ENCODE data around the gene ERGIC1. TPM values are rescaled to one million over a fixed set of nuclear protein-coding genes. Genes with fewer than 3 reads are reported as not detected.

ERGIC1 gene
- polyA plus RNA-seq, 3 donors = 66.5 to 123 (median 119) TPM

GRCh38 chr5:172940268-172941066, 106.4 kb downstream of the ERGIC1 start:
- no peak overlapping the region for H3K27ac ChIP-seq (ENCODE audit: low read depth, low read length)
- 89 to 96% (median 94%) methylated on average over 15 of the region's 15 CpGs for WGBS, 3 donors

DNA sequence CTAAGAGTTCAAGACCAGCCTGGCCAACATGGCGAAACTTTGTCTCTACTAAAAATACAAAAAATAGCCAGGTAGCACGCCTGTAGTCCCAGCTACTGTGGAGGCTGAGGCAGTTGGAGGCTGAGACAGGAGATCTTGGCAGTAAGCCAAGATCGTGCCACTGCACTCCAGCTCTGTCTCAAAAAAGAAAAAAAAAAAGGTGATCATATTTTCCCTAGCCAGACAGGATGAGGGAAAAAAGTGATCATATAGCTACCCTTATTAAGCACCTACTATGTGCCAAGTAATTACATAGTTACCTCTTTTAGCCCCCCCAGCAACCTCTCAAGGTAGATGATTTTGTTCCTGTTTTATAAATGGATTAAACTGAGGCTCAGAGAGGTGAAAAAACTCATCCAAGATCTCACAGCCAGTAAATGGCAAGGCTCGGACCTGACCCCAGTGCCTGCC, 107.0 kb downstream of the ERGIC1 start:
- WGBS, 3 donors = 55 to 63% (median 62%) methylated on average over 4 of the region's 4 CpGs
- H3K27ac ChIP-seq (ENCODE audit: low read depth, low read length) = no peak overlapping the region

DNA sequence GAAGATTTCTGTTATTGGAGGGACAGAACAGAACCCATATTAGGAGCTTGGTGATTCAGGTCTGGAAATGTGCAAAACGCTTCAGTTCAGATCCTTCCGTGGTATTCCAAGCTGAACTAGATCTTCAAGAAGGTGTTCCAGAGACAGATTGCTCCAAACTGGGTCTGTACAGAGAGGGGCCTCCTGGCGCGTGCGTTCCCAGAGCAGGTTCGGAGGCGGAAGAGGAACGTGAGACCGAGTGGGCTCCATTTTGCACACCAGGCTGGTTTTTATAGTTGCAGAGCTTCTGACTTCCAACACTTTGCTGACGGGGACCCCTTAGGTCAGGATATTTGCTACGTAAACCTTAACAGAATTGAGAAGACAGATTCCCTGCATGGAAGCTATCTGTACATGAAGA, 108.5 kb downstream of the ERGIC1 start:
- 88 to 93% (median 91%) methylated on average over 11 of the region's 11 CpGs for WGBS, 3 donors
- no peak overlapping the region for H3K27ac ChIP-seq (ENCODE audit: low read depth, low read length)

GRCh38 chr5:172943283-172943841, 109.3 kb downstream of the ERGIC1 start:
- WGBS, 3 donors = 49 to 75% (median 50%) methylated on average over 18 of the region's 18 CpGs
- no peak overlapping the region for H3K27ac ChIP-seq (ENCODE audit: low read depth, low read length)

- H3K27ac ChIP-seq (ENCODE audit: low read depth, low read length) = no peak overlapping the region
- 64 to 79% (median 69%) methylated on average over 8 of the region's 8 CpGs for WGBS, 3 donors
Measured at GRCh38 chr5:172943906-172944305, 109.9 kb downstream of the ERGIC1 start.

GRCh38 chr5:172944741-172945140, 110.7 kb downstream of the ERGIC1 start:
- WGBS, 3 donors = 84 to 94% (median 90%) methylated on average over 6 of the region's 6 CpGs

GRCh38 chr5:172945151-172945550, 111.1 kb downstream of the ERGIC1 start:
- WGBS, 3 donors = 92 to 96% (median 94%) methylated on average over 6 of the region's 6 CpGs
- H3K27ac ChIP-seq (ENCODE audit: low read depth, low read length) = no peak overlapping the region

More at GRCh38 chr5:172944741-172945140, 110.7 kb downstream of the ERGIC1 start:
- H3K27ac ChIP-seq (ENCODE audit: low read depth, low read length) = no peak overlapping the region

GRCh38 chr5:172946146-172946545, 112.1 kb downstream of the ERGIC1 start:
- H3K27ac ChIP-seq (ENCODE audit: low read depth, low read length) = no peak overlapping the region
- 86 to 93% (median 88%) methylated on average over 7 of the region's 7 CpGs for WGBS, 3 donors

GRCh38 chr5:172949426-172949825, 115.4 kb downstream of the ERGIC1 start:
- 78 to 94% (median 84%) methylated on average over 3 of the region's 3 CpGs for WGBS, 3 donors
- H3K27ac ChIP-seq (ENCODE audit: low read depth, low read length) = no peak overlapping the region

DNA sequence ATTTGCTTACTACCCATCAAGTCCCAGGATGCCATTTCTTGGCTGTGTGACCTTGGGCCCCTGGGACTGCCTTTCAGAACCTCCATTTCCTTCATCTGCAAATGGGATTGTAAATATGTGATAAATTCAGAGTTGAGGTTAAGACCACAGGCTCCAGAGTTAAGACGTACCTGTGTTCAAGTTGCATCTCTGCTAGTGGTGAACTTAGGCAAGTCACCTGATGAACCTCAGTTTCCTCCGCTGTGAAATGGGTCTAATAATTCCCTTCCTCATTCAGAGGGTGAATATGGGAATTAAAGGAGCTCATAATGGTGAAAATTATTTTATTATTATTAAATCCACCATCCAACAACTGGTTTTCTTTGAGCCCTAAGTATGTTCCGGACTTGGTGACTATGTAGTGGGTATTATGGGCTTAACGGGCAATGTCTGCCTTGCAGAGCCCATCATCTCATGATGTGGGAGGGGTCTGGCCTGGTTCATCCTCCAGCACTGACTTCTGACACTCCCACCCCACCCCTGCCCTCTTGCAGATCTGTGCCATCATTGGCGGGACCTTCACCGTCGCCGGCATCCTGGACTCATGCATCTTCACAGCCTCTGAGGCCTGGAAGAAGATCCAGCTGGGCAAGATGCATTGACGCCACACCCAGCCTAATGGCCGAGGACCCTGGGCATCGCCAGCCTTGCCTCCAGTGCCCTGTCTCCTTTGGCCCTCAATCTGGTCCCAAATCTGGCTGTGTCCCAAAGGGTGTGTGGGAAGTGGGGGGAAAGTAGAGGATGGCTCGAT, 116.3 kb downstream of the ERGIC1 start:
- no peak overlapping the region for H3K27ac ChIP-seq (ENCODE audit: low read depth, low read length)
- WGBS, 3 donors = 94 to 97% (median 95%) methylated on average over 12 of the region's 12 CpGs

DNA sequence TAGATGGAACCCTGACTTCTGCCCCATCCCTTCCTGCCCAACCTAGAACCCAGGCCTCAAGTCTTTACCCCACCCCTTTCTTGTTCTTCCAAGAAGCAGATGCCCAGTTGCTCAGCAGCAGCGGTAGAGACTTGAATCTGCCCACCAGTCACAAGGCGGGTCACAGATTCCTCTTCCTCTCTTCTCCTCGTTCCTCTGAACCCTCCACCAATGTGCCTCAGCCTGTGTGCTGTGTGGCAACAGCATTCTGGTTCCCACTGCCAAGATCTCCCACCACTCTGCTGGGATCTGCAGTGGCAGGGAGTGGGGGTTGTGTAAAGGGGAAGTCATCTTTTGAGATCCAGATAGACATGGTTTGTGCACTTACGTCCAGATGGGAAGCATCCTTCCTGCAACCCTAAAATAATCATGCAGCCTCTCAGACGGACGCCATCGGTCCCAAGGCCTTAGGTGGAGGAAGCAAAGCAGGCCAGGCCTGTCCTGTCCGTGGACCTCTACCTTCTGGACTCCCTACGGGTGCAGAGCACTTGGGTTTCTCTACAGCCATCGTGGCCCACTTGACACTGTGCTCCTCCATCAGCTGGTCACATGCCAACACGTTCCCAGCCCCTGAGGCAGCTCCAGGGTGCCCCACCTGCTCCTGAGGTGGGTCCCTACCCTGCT, 117.5 kb downstream of the ERGIC1 start:
- WGBS, 3 donors = 72 to 89% (median 74%) methylated on average over 11 of the region's 11 CpGs
- no peak overlapping the region for H3K27ac ChIP-seq (ENCODE audit: low read depth, low read length)

- no peak overlapping the region for H3K27ac ChIP-seq (ENCODE audit: low read depth, low read length)
- 77 to 85% (median 78%) methylated on average over 4 of the region's 4 CpGs for WGBS, 3 donors
Measured at GRCh38 chr5:172952034-172952511, 118.0 kb downstream of the ERGIC1 start.

DNA sequence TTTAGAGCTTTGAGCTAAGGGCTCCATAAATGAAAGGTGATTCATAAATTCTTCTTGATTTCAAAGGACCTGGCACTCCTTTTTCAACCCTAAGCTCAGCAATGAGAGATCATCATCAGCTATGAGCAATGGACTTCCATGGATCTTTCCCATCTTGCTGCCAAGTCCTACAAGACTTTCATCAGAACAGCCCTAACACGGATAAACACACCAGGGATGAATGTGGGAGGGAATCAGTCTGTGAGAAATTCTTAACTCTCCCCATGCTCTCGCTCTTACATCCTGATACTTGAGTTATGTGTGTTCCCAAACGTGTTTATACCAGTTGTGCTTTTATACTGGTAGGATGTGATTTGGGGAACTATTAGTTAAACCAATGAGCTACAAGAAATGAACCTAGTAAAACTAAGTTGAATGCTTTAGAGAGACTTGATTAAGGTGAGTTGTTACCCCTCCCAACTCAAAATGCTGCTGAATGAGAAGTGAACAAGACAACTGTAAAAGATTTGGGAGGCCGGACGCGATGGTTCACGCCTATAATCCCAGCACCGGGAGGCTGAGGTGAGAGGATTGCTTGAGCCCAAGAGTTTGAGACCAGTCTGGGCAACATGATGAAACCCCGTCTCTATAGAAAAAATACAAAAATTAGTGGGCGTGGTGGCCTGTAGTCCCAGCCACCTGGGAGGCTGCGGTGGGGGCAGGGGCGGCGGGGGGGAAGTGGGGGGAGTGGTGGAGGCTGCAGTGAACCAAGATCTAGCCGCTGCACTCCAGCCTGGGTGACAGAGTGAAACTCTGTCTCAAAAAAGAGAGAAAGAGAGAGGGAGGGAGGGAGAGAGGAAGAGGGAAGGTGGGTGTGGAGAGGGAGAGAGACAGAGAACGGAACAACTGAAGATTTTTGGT, 120.0 kb downstream of the ERGIC1 start:
- 60 to 69% (median 68%) methylated on average over 15 of the region's 15 CpGs for WGBS, 3 donors
- no peak overlapping the region for H3K27ac ChIP-seq (ENCODE audit: low read depth, low read length)

GRCh38 chr5:172954751-172955159, 120.7 kb downstream of the ERGIC1 start:
- 60 to 78% (median 66%) methylated on average over 7 to 8 of the region's 8 CpGs for WGBS, 3 donors
- no peak overlapping the region for H3K27ac ChIP-seq (ENCODE audit: low read depth, low read length)

GRCh38 chr5:172956228-172956627, 122.2 kb downstream of the ERGIC1 start:
- H3K27ac ChIP-seq (ENCODE audit: low read depth, low read length) = no peak overlapping the region
- WGBS, 3 donors = 68 to 88% (median 83%) methylated on average over 3 of the region's 3 CpGs

DNA sequence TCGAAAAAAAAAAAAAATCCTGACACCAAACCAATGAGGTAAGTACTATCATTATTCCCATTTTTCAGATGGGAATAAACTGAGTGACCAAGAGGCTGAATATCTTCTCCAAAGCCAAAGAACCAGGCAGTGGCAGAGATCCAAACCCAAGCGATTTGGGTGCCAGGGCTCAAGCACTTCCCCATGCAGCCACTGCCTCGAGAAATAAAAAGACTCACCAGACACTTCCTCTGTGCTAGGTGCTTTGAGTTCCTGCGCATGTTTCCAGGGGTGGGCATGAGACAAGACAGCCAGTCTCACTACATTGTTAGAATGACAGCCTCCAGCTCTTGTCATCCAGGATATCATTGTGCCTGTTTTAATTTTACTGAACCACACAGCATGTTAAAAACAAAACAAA, 122.9 kb downstream of the ERGIC1 start:
- WGBS, 3 donors = 49 to 55% (median 55%) methylated on average over 4 of the region's 4 CpGs
- no peak overlapping the region for H3K27ac ChIP-seq (ENCODE audit: low read depth, low read length)

- 60 to 63% (median 62%) methylated on average over 5 of the region's 5 CpGs for WGBS, 3 donors
- no peak overlapping the region for H3K27ac ChIP-seq (ENCODE audit: low read depth, low read length)
Measured at GRCh38 chr5:172957458-172957857, 123.4 kb downstream of the ERGIC1 start.

Measured in adipose tissue (tissue), 3 donors.